Germinal center (tissue), 1 donor: ENCODE data around the gene NSMCE3.
"Not testable (repeated sequence)": the region's sequence is repeated elsewhere in the genome, so short reads cannot be mapped to it uniquely, and the experiment has no call there.

Source experiments
- DNase-seq: peaks from one replicate; pipeline ENCODE4 v3.0.0; 2012; ENCODE audit warnings: mixed read lengths, low spot score

NSMCE3 gene

DNA sequence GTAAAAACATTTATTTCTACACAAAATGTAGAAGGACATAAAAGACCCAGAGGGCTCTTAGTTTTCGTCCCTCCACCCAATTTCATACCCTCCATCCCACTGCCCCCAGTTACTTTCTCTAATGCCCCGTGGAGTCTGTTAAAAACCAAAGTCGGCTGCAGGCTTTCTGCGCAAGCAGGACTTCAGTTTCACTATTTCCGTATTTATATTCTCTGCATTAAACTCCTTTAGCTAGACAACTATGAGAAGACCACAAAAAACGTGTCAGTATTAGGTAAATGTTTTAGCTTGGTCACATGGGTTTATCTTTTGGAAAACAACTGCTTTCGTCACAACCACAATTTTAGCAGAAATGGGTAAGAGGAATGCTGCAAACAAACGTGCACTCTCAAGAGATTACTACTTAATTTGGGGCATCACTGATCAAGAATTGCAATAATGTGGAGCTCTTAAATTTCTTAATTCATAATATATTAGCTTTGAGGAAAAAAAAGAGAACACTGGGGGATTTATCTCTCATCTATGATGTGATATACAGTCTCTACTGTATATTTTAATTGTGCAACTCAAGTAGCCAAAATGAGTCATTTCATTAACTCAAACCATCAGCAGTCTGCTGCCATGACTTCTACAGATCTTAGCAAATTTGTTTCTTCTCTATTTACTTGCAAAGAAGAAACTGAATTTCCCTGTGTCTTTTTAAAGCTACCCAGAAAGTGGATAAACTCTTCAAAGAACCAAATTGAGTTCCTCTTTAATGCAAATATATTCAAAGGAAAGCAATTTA is 740 bp upstream of the NSMCE3 start:
- DNase-seq, result peak; percentile 13

DNA sequence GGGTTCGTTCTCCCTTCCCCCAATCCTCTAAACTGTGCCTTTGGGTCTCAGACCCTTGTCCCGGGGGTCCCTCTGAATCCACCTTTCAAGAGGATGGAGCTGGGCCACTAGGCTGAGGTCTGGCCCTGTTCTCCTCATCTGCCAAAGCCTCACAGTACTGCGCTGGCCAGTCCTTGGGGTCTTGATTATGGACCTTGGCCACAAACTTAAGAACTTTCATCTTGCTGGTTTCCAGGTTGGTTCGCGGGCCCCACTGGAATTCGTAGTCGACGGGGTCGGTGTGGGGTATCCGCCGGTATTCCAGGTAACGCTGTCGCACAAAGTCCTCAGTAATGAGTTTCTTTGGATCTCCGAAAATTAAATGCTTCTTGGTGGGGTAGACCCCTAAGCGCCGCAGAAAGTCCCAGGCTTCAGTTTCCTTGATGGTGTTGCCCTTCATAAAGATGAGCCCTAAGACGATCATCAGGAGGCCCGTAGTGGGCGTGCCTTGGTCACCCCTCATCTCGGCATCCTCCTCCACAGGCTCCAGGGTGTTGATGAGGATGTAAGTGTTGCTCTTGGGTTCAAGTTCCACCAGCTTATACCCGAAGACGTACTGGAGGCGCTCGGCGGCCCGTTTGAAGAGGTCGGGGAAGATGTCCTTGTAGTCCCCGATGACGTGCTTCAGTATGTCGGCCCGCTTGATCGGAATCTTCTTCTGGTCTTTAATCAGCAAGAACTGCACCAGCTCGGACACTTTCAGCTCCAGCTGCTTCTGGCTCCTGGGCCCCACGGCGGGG is 727 bp downstream of the NSMCE3 start:
- peak; percentile 13 for DNase-seq

DNA sequence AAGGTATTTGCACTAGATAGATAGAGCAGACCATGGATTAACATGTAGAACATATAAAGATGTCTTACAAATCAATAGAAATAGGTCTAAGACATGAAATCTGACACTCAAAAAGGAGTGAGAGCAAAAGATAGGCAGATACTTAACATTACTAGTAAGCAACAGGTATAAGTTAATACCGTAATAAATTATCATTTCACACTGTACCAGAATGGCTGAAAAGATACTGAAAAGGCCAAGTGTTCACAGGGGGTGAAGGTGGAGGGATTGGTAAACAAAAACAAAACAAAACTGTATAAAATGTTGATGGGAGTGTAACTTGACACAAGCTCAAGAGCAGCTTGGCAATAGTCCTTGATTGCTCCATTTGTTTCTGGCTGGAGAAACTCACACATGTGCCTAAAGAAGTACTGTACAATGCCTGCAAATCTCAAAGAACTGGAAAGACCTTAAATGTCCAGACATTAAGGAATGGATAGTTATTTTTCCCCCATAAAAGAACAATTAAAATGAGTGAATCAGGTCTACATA is 3.5 kb downstream of the NSMCE3 start:
- DNase-seq, result no peak

DNA sequence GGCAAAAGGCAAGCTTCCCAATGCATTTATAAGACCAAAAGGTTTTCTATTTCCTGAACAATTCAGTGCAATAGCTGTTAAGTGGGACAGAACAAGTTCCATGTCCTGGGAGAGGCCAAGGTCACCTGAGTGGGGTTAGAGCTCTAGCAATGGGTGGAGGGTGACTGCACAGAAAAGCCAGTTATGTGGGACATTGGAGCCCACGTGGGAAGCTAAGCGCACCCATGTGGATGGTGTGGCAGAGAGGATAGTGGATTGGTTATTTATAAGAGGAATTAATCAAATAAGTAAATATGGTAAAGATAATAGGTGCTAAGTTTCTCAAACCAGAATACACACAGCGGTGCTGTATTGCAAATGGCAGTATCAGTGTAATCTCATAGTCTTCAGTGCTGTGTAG is 6.3 kb downstream of the NSMCE3 start:
- no peak for DNase-seq

DNA sequence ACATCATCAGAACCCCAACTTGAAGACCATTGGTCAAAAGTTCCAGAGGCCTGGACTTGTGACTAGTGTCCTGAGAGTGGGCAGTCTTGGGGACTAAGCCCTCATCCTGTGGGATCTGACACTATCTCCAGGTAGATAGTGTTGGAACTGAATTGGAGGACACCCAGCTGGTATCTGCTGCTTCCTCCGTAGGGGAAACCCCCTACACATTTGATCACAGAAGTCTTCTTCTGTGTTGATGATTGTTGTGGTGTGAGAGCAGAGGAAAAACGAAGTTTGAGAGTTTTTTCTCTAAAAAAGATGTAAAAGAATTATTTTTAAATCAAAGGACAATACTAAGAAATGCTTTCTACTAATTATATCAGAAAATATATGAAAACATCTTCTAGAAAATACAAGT is 6.9 kb downstream of the NSMCE3 start:
- DNase-seq, result no peak

DNA sequence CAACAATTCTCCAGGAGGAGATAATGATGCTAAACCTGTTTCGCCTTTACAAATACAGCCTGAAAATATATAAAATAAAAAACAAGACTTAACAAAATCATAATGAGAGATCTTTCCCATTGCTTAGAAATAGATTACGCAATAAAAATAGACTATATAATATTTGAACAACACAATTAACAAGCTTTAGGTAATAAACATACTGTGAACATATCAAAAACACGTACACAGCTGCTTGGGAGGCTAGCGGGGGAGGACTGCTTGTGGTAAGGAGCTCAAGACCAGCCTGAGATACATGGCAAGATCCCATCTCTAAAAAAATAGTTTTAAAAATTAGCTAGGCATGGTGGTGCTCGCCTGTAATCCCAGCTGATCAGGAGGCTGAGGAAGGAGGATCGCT is 8.7 kb downstream of the NSMCE3 start:
- no peak for DNase-seq

DNA sequence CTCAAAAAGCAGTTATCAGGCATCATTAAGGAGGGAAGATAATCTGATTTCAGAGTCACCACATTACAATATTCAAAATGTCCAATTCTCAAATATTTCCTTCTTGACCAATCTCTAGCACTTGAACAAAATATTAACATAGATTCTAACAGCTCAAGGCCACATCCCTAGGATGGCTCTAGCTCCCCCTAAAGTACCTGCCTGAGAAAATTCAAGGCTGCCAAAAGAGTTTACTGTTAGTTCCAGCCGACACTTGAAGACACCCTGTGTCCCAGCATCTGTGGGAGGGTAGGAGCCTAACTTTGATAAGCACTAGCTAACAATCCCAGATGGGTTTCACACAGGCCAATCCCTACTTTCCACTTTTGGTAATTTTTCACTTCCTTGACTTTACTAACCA is 10.4 kb downstream of the NSMCE3 start:
- no peak for DNase-seq

DNA sequence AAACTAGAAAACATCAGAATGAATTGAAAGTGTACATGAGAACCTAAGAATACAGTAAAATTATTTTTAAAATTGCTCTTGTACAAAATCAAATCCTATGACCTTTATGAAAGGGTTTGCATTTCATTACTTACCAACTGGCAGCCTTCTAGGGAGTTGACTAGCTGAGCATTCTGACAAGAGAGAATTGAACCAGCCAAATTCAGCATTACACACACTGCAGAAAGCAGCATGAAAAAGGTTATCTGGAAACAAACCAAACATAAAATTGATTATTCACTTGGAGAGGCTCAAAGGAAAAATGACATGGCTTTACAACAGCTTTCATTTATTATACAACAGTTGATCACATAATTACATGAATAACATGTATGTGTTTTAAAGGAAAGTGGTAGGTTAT is 17.4 kb downstream of the NSMCE3 start:
- DNase-seq, result no peak

DNA sequence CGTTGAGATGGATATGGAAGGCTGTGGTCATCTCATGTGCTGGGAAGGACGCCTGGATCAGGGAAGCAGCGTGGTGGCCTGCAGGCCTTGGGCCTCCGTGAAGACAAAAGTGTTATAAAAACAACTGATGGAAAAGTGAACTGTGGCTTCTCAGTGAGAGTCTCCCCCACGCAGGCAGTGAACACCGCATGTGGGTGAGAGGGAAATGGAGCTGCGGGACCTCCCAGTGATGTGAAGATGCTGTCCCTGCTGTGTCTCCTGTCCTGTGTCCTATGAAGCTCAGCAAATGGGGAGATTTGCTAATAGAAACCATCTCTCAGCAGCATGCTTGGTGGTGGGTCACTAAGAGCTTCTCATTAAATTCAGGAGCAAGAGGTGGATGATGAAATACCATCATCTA is 25.1 kb downstream of the NSMCE3 start:
- DNase-seq, result no peak

DNA sequence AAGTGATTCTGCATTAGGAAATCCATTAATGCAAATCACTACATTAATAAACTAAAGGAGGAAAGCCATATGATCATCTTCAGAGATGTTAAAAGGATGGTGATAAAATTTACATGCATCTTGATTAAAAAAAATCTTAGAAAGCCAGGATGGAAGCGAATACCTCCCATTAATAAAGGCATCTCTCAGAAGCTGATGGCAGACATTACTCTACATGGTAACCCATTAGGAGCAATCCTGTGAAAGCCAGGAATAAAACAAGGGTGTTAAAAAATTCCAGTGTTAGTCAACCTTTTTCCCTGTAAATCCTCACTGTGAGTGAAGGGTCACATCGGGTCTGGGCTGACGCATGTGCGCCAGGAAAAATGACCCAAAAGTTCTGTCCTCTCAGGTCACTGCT is 25.5 kb downstream of the NSMCE3 start:
- DNase-seq, result no peak

DNA sequence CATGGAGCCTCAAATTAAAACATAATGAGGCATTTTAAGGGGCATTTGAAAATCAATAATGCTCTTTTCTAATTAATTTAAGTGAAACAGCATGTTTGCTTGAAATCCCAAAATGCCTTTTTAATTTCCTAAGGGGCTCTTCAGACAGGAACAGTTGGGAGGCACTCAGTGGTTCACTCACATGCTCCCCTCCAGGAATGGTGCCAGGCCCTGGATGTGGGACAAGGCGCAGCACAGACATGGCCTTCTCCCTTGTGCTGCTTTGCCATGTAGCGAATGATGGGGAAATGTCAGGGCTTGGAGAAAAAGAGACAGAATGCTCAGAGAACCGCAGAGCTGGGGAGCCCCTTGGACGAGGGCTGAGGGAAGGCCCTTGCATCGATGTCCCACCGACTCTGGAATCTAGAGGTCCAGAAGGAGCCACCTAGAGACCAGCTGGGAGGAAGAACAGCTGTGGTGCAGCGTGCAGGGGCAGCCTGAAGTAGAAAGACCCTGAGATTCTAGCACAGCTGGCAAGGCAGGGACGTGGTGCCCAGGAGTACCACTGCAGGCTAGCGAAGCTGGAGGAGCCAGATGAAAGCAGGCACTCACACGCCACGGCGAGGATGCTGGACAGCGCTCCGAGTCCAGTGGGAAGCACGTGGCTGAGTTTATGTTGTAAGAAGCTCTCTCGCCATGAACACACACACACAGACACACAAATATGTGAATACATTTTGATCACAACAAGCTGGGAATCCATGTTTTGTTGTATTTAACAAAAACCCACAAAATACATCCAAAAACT is 27.0 kb downstream of the NSMCE3 start:
- DNase-seq, result no peak

DNA sequence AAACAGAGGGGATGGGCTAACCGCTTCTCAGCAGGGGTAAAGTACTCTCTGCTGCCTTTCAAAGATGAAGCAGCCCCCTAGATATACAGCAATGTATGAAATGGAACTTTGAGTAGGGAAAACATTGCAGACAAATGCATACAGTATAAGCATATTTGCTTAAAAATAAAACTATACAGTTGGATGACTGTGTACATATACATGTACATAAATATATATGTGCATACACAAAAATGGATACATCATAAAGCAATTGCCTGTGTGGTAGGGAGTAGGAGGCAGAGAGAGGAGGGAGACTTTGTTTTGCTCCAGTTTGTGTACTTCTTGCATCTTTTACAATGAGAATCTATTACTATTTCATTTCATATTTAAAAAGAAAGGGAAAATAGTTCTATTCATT is 28.4 kb downstream of the NSMCE3 start:
- DNase-seq, result no peak

DNA sequence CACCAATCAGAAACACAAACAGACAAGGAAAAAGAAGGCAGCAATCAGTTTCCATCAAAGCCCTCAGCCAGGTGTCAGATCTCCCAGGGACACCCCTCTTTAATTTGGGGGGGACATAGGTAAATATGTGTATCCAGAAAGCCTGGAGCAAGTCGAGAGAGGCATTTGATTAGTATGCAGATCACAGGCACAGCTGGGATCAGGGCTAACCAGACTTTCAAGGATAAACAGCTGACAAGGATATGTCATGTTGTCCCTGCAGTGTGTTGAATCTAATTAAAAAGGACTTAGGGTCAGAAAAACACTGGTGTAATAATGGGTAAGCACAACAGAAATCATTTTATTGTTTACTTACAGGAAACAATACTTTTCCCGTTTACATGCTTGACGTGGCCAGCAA is 30.2 kb downstream of the NSMCE3 start:
- DNase-seq, result no peak

DNA sequence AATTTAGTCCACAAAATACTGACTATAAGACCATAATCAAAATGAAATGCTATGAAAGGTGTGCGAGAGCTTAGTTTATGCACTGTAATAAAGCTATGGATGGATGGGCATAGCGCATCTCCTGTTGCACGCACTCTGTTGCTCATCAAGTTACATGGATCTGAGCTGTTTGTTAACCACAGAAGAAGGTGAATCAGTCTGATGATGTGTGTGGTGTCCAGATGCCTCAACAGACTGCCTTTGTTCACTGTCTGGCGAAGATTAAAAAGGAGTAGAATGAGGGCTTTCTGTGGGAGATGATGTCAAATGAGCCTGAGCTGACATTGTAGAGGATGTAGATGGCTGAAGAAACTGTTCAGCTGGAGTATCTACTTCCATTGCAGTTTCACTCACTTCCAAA is 36.1 kb downstream of the NSMCE3 start:
- DNase-seq, result no peak

DNA sequence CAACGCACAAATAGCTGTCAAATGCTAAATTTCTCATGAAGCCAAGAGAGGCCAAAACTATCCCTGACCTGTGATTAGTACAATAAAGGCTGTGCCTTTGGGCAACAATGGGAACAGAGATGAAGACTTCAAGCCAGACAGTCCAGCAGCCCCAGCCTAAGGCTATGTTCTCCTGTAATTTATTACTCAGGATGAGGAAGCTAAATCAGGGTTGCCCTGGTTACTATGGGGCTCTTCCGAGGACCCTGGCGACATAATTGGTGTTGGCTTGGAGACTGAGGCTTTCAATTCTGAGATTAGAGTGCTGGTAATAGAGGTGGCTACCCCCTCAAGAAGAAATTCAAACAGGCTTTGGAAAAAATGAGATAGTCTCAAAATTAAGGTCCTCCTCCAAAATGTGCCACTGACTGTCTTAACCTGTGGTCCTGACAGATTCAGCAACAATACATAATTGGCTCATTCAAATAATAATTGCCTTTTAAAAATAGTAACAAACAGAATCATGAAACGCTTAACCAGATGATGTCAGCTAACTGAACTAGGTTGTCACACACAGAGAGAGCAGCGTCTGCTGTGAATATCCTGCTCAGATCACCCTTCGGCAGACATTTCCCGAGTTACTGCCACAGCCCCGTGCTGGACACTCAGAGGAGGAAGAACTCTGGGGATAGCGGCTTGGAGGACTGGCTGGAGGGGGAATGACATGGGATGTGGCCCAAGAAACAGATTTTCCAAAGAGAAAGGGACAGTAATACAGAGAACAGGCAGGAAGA is 43.0 kb downstream of the NSMCE3 start:
- no peak for DNase-seq

DNA sequence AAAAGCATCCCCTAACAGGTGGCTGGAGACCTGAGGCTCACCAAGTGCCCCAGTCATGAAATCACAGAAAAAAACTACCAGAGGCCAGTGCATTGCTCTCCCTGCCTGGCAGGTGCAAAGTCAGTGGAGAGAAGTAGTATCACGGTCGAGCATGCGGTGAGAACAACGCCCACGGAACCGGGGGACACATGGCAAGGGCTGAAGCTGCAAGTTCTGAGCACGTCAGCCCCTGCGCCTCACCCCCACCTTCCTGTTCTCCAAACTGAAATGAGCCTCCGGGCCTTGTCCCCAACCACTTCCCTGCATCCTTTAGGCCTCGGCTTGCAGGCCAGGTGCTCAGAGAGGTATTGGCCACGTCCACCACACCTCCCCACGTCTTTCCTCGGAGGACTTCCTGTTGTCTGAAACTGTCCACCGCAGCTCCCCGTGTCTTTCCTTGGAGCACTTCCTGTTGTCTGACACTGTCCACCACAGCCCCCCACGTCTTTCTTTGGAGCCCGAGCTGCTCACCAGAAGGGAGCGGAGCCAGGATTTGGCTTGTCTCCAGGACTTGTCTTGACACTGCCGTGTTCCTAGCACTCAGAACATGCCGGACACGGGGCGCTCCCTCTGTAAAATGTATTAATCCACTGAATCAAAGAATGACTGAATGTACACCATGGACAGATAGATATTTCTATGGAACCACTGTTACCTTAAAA is 43.9 kb downstream of the NSMCE3 start:
- no peak for DNase-seq

DNA sequence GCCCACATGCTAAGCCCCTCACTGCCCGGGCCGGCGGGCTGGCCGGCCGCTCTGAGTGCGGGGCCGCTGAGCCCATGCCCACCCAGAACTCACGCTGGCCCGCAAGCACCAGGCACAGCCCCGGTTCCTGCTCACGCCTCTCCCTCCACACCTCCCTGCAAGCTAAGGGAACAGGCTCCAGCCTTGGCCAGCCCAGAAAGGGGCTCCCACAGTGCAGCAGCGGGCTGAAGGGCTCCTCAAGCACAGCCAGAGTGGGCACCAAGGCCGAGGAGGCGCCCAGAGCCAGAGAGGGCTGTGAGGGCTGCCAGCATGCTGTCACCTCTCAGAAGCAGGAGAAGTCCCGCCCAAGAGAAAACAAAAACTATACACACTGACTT is 44.6 kb downstream of the NSMCE3 start:
- not testable (repeated sequence) for DNase-seq

DNA sequence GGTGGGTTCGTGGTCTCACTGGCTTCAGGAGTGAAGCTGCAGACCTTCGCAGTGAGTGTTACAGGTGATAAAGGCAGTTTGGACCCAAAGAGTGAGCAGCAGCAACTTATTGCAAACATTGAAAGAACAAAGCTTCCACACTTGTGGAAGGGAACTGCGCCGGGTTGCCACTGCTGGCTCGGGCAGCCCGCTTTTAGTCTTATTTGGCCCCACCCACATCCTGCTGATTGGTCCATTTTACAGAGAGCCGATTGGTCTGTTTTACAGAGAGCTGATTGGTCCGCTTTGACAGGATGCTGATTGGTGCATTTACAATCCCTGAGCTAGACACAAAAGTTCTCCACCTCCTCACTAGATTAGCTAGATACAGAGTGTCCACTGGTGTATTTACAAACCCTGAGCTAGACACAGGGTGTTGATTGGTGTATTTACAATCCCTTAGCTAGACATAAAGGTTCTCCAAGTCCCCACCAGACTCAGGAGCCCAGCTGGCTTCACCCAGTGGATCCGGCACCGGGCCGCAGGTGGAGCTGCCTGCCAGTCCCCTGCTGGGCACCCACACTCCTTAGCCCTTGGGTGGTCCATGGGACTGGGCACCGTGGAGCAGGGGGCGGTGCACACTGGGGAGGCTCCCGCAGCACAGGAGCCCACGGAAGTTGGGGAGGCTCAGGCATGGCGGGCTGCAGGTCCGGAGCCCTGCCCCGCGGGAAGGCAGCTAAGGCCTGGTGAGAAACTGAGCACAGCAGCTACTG is 45.2 kb downstream of the NSMCE3 start:
- not testable (repeated sequence) for DNase-seq

DNA sequence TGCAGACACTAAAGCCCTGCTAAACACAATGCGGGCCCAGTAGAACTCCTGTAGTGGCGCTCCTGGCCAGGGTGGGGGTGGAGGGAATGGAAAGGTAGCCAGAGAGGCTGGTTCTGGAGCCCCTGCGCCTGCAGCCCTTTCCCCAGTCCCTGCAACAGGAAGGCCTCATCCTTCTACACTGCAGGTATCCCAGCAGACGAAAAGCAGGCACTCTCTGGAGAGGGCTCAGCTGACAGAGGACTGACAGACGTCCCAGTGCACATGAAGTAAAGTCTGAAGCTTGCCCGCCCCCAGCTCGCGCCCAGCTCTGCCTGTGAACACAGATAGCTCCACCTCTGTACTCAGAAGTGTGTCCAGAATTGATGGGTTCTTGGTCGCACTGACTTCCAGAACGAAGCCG is 46.0 kb downstream of the NSMCE3 start:
- DNase-seq, result no peak

DNA sequence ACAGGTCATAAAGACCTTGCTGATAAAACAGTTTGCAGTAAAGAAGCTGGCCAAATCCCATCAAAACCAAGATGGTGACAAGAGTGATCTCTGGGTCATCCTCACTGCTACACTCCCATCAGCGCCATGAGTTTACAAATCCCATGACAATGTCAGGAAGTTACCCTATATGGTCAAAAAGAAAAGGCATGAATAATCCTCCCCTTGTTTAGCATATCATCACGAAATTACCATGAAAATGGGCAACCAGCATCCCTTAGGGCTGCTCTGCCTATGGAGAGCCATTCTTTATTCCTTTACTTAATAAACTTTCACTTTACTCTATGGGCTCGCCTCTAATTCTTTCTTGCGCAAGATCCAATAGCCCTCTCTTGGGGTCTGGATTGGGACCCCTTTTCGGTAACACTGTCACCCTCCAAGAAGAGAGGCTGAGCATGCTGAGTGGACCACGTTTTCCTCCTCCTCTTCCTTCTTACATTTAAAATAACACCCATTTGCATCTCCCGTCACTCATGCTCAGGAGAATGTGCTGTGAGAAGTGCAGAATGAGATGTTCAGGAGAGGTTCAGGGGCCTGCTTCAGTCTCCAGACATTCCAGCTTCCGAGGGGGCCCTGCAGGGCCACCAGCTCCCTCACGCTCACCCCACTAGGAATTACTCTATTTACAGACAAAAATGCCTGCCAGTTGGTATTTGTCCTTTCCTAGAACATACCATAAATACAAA is 47.3 kb downstream of the NSMCE3 start:
- DNase-seq, result no peak
